ENCODE data around the gene ACOXL. TPM values are rescaled to one million over a fixed set of nuclear protein-coding genes. Genes with fewer than 3 reads are reported as not detected.

ACOXL gene
- total and polyA plus RNA-seq, 2 donors (not counting 3 experiments of a cell fraction or from before 2014, with no cell fraction given) = not detected

- H3K27ac ChIP-seq (ENCODE audit: insufficient read depth, low read depth, low read length) = no peak overlapping the region
- DNase-seq (ENCODE audit: low read depth, low spot score) (no peak), FAIRE-seq (no peak)
- BruUV-seq (replicated peaks) = no TSS peak
- H3K9me1 ChIP-seq (replicated peaks; ENCODE audit: control insufficient read depth, extremely low read depth, insufficient read depth, low read length) = no peaks in the 10 kb centered on the region
- no peaks in the 10 kb centered on the region for H3K36me3 ChIP-seq (ENCODE audit: control insufficient read depth in 2 of 2, extremely low read depth in 1 of 2, insufficient read depth in 2 of 2, low read length in 2 of 2)
- no peaks in the 10 kb centered on the region for H3K4me1 ChIP-seq (ENCODE audit: control insufficient read depth, extremely low read depth, insufficient read depth, low read length)
- TF ChIP-seq POLR2A (IDR thresholded peaks at IDR 0.05; ENCODE audit: low read depth, low read length) = no peak
- no peak for TF ChIP-seq GATA2 (IDR thresholded peaks at IDR 0.05; ENCODE audit: insufficient read depth, insufficient read length, low read depth, low read length)
- TF ChIP-seq MYC (IDR thresholded peaks at IDR 0.05; ENCODE audit: low read depth, low read length) = no peak
- TF ChIP-seq JUN (IDR thresholded peaks at IDR 0.05; ENCODE audit: borderline replicate concordance, insufficient read depth, insufficient read length, low read depth) = no peak
- no peak for TF ChIP-seq FOS (IDR thresholded peaks at IDR 0.05; ENCODE audit: borderline replicate concordance, insufficient read depth, low read length)
- no peak for TF ChIP-seq MAX (IDR thresholded peaks at IDR 0.05; ENCODE audit: insufficient read depth, insufficient read length)
- no peak for TF ChIP-seq POLR2AphosphoS5 (IDR thresholded peaks at IDR 0.05; ENCODE audit: insufficient read depth, low read depth, low read length)
- TF ChIP-seq EZH2 (IDR thresholded peaks at IDR 0.05; ENCODE audit: borderline replicate concordance, low read depth, low read length, severe bottlenecking) = no peak
- no peak for TF ChIP-seq CTCF (IDR thresholded peaks at IDR 0.05; ENCODE audit: extremely low read depth in 1 of 2, insufficient read depth in 1 of 2, low read depth in 1 of 2, low read length in 2 of 2)
- no peak overlapping the region for H3K9ac ChIP-seq (replicated peaks; ENCODE audit: extremely low read depth, insufficient read depth, low read length)
- ChIA-PET POLR2A (no interaction called here), CTCF (no interaction called here)
- no peak overlapping the region for H3K4me3 ChIP-seq (replicated peaks in 1 of 3; ENCODE audit: insufficient read depth in 1 of 3, low read depth in 1 of 3, low read length in 3 of 3)
- intact Hi-C loops (cut with micrococcal nuclease) = no loop called here
- H4K20me1 ChIP-seq (replicated peaks; ENCODE audit: control insufficient read depth, extremely low read depth, insufficient read depth, low read length) = no peaks in the 10 kb centered on the region
- dilution Hi-C loops (cut with MboI; ENCODE audit: extremely low pct_ligation_motif_present, low sequenced_read_pairs) = no loop called here
- no peak overlapping the region for H2AFZ ChIP-seq (ENCODE audit: low read depth, low read length)
- H3K79me2 ChIP-seq (ENCODE audit: control insufficient read depth, insufficient read depth, low read length) = no peaks in the 10 kb centered on the region
- no peak overlapping the region for H3K4me2 ChIP-seq (ENCODE audit: insufficient read depth, low read length)
- H3K9me3 ChIP-seq (replicated peaks; ENCODE audit: control insufficient read depth, insufficient read depth, low read length) = no peaks in the 10 kb centered on the region
- peaks cover 14 to 35% of the 10 kb centered on the region in 2 experiments for H3K27me3 ChIP-seq (ENCODE audit: control insufficient read depth in 2 of 2, insufficient read depth in 2 of 2, low read length in 2 of 2)
These were observed 165.6 kb downstream of the ACOXL start for GRCh38 chr2:110897966-110898365.
